Body of pancreas (tissue), 4 donors: ENCODE data around the gene CARS2. TPM values are rescaled to one million over a fixed set of nuclear protein-coding genes. Genes with fewer than 3 reads are reported as not detected.

Source experiments
- ATAC-seq: fragments of 150-250 bp; one replicate; pipeline ENCODE4 v1.9.1; 2016
- DNase-seq, 4 donors: peaks; one replicate each; pipeline ENCODE4 v3.0.0-alpha.2; 2019
- H3K27ac ChIP-seq, 4 donors: fragments of 200-600 bp; sonication (generic); 1 replicate in 3 of 4; 2 replicates in 1 of 4; pipeline versions ENCODE4 v1.5.1 to v1.6.1; 2016 to 2019; ENCODE audit warnings: mild to moderate bottlenecking in 1 of 4, mixed read lengths in 1 of 4, moderate library complexity in 1 of 4
- H3K27me3 ChIP-seq, 2 donors: fragments of 200-600 bp; sonication (generic); one replicate each; pipeline ENCODE4 v1.6.0; 2016; ENCODE audit warnings: mild to moderate bottlenecking in 1 of 2
- H3K36me3 ChIP-seq, 2 donors: fragments of 200-600 bp; sonication (generic); replicated peaks in 1 of 2; 2 replicates each; pipeline ENCODE4 v1.5.1; 2016; ENCODE audit warnings: low read depth in 2 of 2; ENCODE audit not compliant: insufficient read depth in 1 of 2
- H3K4me1 ChIP-seq: fragments of 200-600 bp; sonication (generic); one replicate; pipeline ENCODE4 v1.6.0; 2016
- H3K4me3 ChIP-seq, 2 donors: fragments of 200-600 bp; sonication (generic); 1 replicate in 1 of 2; 2 replicates in 1 of 2; pipeline ENCODE4 v1.5.1; 2016 to 2019
- H3K9me3 ChIP-seq, 3 donors: fragments of 200-600 bp; sonication (generic); 1 replicate in 2 of 3; 2 replicates in 1 of 3; pipeline ENCODE4 v1.5.1; 2016
- POLR2A ChIP-seq, 3 donors: fragments of 450-650 bp; IDR thresholded peaks; one replicate each; pipeline ENCODE4 v1.6.1; 2016; ENCODE audit warnings: antibody characterized with exemption in 3 of 3, mild to moderate bottlenecking in 2 of 3
- WGBS, 2 donors: methylation state at CpG; one replicate each; pipeline ENCODE4 v1.1.5; 2017; 5-methylcytosine and 5-hydroxymethylcytosine counted together
- intact Hi-C: fragments of 100-400 bp; cut with DNase I; formaldehyde crosslinking; loops from one replicate; pipeline ENCODE4 v1.15.1; 2023
- total RNA-seq, 2 donors: library from RNA; depleted of rRNA; stranded (reverse); fragments of >200 nt; gene quantifications; one replicate each; pipeline ENCODE4 v1.1.0, GENCODE V29; 2016
- TF ChIP-seq, protein P1 (sequence below), 7 experiments: fragments of 450-650 bp in 4 of 7; fragments of 200-600 bp in 3 of 7; sonication (generic) in 3 of 7; IDR thresholded peaks; one replicate each; pipeline ENCODE4 v1.5.1; 2016 to 2019; ENCODE audit warnings: antibody characterized with exemption in 7 of 7

CARS2 gene
- total RNA-seq, 2 donors from 2014 or later: 30.1 to 43.5 TPM

GRCh38 chr13:110722971-110723370 is 17.1 kb upstream of the CARS2 start:
- Histone ChIP-seq H3K27ac (no peak overlapping the region), H3K4me3 (no peak overlapping the region), H3K9me3 (no peaks in the 10 kb centered on the region), H3K27me3 (no peaks in the 10 kb centered on the region), H3K36me3 (peaks cover 6 to 7% of the 10 kb centered on the region in 2 donors), H3K4me1 (peaks cover 8% of the 10 kb centered on the region)
- TF ChIP-seq POLR2A (IDR thresholded peaks at IDR 0.05): no peak
- TF ChIP-seq, protein P1, sequence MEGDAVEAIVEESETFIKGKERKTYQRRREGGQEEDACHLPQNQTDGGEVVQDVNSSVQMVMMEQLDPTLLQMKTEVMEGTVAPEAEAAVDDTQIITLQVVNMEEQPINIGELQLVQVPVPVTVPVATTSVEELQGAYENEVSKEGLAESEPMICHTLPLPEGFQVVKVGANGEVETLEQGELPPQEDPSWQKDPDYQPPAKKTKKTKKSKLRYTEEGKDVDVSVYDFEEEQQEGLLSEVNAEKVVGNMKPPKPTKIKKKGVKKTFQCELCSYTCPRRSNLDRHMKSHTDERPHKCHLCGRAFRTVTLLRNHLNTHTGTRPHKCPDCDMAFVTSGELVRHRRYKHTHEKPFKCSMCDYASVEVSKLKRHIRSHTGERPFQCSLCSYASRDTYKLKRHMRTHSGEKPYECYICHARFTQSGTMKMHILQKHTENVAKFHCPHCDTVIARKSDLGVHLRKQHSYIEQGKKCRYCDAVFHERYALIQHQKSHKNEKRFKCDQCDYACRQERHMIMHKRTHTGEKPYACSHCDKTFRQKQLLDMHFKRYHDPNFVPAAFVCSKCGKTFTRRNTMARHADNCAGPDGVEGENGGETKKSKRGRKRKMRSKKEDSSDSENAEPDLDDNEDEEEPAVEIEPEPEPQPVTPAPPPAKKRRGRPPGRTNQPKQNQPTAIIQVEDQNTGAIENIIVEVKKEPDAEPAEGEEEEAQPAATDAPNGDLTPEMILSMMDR (IDR thresholded peaks at IDR 0.05): no peak
- WGBS, 2 donors: 41 to 61% methylated on average over 5 of the region's 5 CpGs
- no peak for ATAC-seq
- DNase-seq: no peak
- intact Hi-C loops: no loop called here

- H3K4me3 ChIP-seq: no peak overlapping the region
- no peaks in the 10 kb centered on the region for H3K27me3 ChIP-seq
- TF ChIP-seq POLR2A (IDR thresholded peaks at IDR 0.05): no peak
- TF ChIP-seq, protein P1 (IDR thresholded peaks at IDR 0.05): no peak
- intact Hi-C loops: no loop called here
- 96 to 97% methylated on average over 56 to 60 of the region's 61 CpGs for WGBS, 2 donors
- peaks cover 18% of the 10 kb centered on the region for H3K4me1 ChIP-seq
- no peak for ATAC-seq
- H3K27ac ChIP-seq: no peak overlapping the region
- peaks cover 6 to 7% of the 10 kb centered on the region in 2 donors for H3K36me3 ChIP-seq
- no peak for DNase-seq
- H3K9me3 ChIP-seq: no peaks in the 10 kb centered on the region
These were observed 13.3 kb upstream of the CARS2 start for GRCh38 chr13:110719036-110719710.

GRCh38 chr13:110716247-110716515 is 10.3 kb upstream of the CARS2 start:
- TF ChIP-seq, protein P1 (IDR thresholded peaks at IDR 0.05): no peak
- no peak for TF ChIP-seq POLR2A (IDR thresholded peaks at IDR 0.05)

GRCh38 chr13:110715395-110716246 is 9.7 kb upstream of the CARS2 start:
- Histone ChIP-seq H3K9me3 (no peaks in the 10 kb centered on the region), H3K27me3 (no peaks in the 10 kb centered on the region), H3K4me3 (peak overlapping the region; percentile 72 to 79), H3K27ac (peak overlapping the region; percentile 92 to 100 (median 99)), H3K36me3 (peaks cover 4 to 7% of the 10 kb centered on the region in 2 donors), H3K4me1 (peaks cover 26% of the 10 kb centered on the region)
- ATAC-seq (peak; percentile 70), DNase-seq (peak; percentile 97 to 99 (median 98))
- WGBS, 2 donors: 0 to 1% methylated on average over 25 to 68 of the region's 74 CpGs
- TF ChIP-seq, protein P1 (IDR thresholded peaks at IDR 0.05): peak in 3 of 7 experiments; percentile 22 to 35 (median 25)
- TF ChIP-seq POLR2A (IDR thresholded peaks at IDR 0.05): peak in 1 of 3 donors; percentile 89
- intact Hi-C loops: no loop called here

More at GRCh38 chr13:110716247-110716515, 10.3 kb upstream of the CARS2 start:
- Histone ChIP-seq H3K4me1 (peaks cover 24% of the 10 kb centered on the region), H3K4me3 (peak overlapping the region; percentile 72 to 79), H3K27ac (peak overlapping the region; percentile 92 to 100 (median 94)), H3K36me3 (peaks cover 6 to 7% of the 10 kb centered on the region in 2 donors), H3K27me3 (no peaks in the 10 kb centered on the region), H3K9me3 (no peaks in the 10 kb centered on the region)
- ATAC-seq (no peak), DNase-seq (peak; percentile 54 to 62 (median 59))
- WGBS, 2 donors: 0% methylated on average over 5 to 12 of the region's 12 CpGs
- intact Hi-C loops: no loop called here
